NCI-H526 treated with DMSO at 0.1 percent for 48 hours (cell line): ENCODE data around the gene STXBP5L.
A peak's percentile ranks its signal among the peaks of the same experiment; 100 is the strongest.
"Not testable (repeated sequence)": the region's sequence is repeated elsewhere in the genome, so short reads cannot be mapped to it uniquely, and the experiment has no call there.

ENCODE experiments used
- DNase-seq: peaks from one replicate; lab custom pipeline; 2025; lab: John Stamatoyannopoulos, UW

The STXBP5L gene

GRCh38 chr3:120908030-120908794 is at the start of gene STXBP5L:
TSS of gene STXBP5L (plus strand) at chr3:120908205. CDS start at chr3:120909579, 1,374 bp downstream.
- peak; percentile 92 for DNase-seq

GRCh38 chr3:120858521-120858920 is 49.5 kb upstream of the STXBP5L start:
- no peak for DNase-seq

GRCh38 chr3:120864541-120864940 is 43.5 kb upstream of the STXBP5L start:
- peak; percentile 59 for DNase-seq

- no peak for DNase-seq
Observed at GRCh38 chr3:120875507-120875906, 32.5 kb upstream of the STXBP5L start.

GRCh38 chr3:120875989-120876388 is 32.0 kb upstream of the STXBP5L start:
- DNase-seq, result no peak

GRCh38 chr3:120879411-120879810 is 28.6 kb upstream of the STXBP5L start:
- DNase-seq, result no peak

- DNase-seq, result no peak
Observed at GRCh38 chr3:120892921-120893320, 15.1 kb upstream of the STXBP5L start.

GRCh38 chr3:120894316-120895057 is 13.5 kb upstream of the STXBP5L start:
- peak; percentile 71 for DNase-seq

- DNase-seq, result not testable (repeated sequence)
Observed at GRCh38 chr3:120901716-120902115, 6.3 kb upstream of the STXBP5L start.

- DNase-seq, result peak; percentile 76
Observed at GRCh38 chr3:120903221-120903620, 4.8 kb upstream of the STXBP5L start.

GRCh38 chr3:120907659-120908029 is 361 bp upstream of the STXBP5L start:
- DNase-seq, result peak; percentile 99

- peak; percentile 42 for DNase-seq
Observed at GRCh38 chr3:120908795-120909601, 993 bp downstream of the STXBP5L start.

- no peak for DNase-seq
Observed at GRCh38 chr3:120909602-120909878, 1.5 kb downstream of the STXBP5L start.

GRCh38 chr3:120926146-120926545 is 18.1 kb downstream of the STXBP5L start:
- DNase-seq, result no peak

- no peak for DNase-seq
Observed at GRCh38 chr3:120928991-120929390, 21.0 kb downstream of the STXBP5L start.

GRCh38 chr3:120931593-120931992 is 23.6 kb downstream of the STXBP5L start:
- DNase-seq, result no peak

GRCh38 chr3:120956143-120956542 is 48.1 kb downstream of the STXBP5L start:
- no peak for DNase-seq

- no peak for DNase-seq
Observed at GRCh38 chr3:120982608-120983320, 74.8 kb downstream of the STXBP5L start.

- no peak for DNase-seq
Observed at GRCh38 chr3:120983321-120983665, 75.3 kb downstream of the STXBP5L start.

GRCh38 chr3:120983841-120984240 is 75.8 kb downstream of the STXBP5L start:
- no peak for DNase-seq

GRCh38 chr3:120985242-120985641 is 77.2 kb downstream of the STXBP5L start:
- no peak for DNase-seq

- no peak for DNase-seq
Observed at GRCh38 chr3:120988994-120989393, 81.0 kb downstream of the STXBP5L start.
